EL (cell line): ENCODE results near the gene VEGFD.

Experiments used
- DNase-seq: peaks from one replicate; pipeline ENCODE4 v3.0.0-alpha.2; 2016

The VEGFD gene, protein sequence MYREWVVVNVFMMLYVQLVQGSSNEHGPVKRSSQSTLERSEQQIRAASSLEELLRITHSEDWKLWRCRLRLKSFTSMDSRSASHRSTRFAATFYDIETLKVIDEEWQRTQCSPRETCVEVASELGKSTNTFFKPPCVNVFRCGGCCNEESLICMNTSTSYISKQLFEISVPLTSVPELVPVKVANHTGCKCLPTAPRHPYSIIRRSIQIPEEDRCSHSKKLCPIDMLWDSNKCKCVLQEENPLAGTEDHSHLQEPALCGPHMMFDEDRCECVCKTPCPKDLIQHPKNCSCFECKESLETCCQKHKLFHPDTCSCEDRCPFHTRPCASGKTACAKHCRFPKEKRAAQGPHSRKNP

DNA sequence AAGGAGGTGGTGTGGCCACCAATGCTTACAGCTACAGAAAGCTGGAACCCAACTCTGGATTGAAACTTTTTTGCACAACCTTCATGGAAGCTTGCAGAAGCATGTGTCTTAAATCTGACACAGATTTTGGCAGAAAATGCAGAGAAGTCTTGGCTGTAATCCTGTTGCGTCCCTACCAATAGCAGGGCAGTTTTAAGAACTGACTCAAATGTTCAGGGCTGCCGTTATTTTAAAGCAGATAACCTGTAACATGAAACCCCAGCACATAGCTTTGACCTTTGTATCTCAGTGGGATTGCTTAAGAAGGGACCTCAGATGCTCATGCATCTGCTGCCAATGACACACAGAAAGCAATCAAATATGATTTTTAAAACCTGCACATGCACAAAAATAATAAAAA lies at the start of gene VEGFD:
Gene VEGFD, minus strand, starts transcription at position 110 of the 400 bp plus-strand sequence. CDS start 467 bp downstream, outside the sequence.
- no peak for DNase-seq

DNA sequence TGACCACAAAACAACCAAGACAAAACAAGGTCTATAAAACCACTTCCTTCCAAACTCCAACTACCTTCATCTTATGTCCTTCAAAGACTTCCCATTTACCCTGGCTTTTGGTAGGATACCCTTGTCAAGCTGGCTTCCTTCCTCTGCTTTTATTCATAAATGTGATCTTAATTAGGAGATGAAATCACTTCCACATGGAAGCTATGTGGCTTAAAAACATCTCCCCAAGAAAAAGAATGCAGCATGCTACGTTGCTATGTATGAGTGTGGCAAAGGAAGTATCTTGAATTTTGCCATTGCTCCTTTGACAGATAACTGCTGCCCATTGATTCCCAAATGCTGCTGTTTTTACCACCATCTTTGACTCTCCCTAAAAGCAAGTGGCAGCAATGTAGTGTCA lies 46.4 kb upstream of the VEGFD start:
- no peak for DNase-seq

DNA sequence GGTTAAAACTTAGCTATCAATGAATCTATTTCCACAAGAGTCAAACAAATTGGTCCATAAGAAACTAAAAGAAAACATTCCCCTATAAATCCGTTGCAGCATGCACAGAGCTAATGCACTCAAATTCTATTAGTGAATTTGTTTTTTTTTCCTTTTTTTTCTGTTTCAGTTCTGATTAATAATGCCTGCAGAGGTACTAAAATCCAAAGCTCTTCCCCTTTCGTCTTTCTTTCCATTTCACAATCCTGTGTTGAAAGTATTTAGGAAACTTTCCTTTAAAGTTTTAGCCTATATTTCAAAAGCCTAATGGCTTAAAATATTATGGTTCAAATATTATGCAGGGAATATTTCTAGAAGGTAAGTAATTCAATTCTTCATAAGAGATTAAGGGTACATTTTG lies 45.9 kb upstream of the VEGFD start:
- DNase-seq: no peak

DNA sequence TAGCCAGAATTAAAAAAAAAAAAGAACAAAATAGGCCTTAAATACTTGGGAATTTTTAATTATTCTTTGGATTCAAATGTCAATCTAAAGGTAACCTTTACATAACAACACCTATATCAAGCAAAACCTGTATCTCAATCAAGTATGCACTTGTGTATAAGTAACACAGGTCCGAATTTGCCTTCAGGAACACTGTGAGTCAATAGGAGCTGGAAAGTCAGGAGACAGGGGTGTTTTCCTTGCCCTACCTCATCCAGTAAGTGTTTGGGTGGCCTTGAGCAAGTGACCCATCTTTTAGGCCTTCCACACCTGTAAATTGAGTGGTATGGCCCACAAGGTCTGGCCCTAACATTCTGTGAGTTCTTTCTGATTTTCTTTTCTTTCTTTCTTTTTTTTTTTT lies 40.8 kb upstream of the VEGFD start:
- no peak for DNase-seq

DNA sequence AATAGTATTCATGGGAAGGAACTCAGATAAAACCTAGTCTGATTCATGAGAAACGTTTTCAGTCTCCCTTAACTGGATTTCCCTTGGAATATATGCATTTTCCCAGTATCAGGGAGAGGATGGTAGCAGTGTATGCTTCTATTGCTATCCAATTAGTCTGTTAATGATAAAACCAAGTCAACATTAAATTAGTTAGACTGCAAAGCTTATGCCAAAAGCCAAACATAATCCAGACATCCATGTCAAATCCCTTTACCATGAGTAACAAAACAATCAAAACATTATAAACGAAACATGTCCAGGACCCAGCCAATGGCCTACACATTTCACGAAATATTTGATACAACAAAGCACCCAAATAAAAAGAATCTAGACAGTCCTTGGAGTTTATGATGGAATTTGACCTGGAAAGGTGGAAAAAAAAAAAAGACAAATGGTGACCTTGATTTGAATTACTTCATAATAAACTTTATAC lies 34.5 kb upstream of the VEGFD start:
- DNase-seq: no peak

DNA sequence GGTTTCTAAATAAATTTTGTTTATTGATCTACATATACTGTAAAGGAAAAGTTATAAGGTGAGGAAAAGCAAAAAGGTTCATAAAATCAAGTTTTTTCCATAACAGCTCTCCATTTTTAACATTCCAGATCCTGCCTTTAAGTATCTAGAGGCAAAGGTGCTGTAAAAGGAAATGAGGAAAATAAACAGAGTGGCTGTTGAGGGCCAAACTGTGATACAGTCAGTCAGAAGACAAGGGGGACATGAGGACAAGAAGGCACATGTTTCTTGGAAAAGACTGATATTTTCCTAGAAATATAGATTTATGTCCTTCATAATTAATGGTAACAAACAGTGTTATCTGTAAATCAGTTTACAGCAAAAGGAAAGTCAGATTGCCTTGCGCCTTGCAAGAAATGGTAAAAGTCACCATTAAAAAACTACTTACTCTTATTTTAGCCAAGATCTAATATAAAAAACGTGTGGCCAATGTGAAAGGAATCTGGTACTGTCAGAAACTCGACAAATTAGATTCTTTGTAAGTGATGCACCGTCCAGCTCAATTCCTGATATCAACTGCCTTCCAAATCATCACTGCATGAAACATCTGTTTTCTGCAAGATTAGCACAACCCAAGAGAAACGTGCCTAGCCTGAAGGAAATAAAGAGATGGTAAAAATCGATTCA lies 34.0 kb upstream of the VEGFD start:
- DNase-seq: peak; percentile 36

DNA sequence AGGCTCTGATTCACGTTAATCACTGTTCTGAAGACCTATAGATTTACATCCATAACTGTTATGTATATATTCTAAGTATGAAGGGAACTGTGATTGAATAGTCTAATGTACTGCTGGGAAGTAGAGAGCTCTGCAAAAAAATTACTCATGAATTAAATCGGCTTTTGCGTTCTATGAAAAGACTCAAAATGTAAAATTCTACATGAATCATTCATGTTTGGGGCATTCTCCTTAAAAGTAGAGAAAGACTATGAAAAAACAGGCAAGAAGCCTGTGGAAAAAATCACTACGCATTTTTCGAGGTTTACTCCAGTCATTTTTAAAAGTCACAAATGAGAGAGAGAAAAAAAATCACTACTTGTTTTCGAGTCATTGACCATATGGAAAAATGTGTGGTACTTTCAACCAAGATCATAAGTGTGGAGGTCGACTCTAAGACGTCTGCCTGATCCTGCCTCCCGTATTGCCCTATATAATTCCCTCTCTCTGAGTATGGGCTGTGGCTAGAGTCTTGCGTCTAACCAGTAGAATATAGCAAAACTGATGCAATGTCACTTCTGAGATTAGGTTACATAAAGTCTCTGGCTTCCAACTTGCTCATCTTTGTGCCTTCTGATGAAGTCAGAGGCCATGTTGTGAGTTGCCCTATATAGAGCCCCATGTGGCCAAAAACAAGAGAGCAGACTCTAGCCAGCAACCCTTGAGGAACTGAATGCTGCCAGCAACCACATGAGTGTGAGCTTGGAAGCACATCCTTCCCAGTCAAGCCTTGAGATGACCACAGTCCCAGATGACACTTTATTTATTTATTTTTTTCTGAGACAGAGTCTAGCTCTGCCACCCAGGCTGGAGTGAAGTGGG lies 32.1 kb upstream of the VEGFD start:
- DNase-seq: no peak

DNA sequence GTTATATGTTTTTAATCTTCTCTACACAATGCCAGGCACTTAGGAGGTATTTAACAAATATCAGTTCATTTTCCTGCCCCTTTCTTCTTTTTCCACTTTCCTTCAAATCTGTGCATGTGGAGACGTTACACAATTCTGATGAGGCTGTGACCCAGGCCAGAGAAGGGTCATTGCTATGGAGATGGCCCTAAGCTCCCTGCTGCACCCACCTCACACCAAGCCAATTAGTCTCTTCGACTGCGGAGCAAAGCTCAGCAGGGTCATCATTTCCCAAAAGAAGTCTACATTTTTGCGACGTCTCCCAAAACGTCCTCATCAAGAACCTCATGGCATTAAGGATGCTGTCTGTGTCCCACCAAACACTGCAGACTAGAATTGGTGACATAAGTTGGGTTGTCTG lies 28.9 kb upstream of the VEGFD start:
- no peak for DNase-seq

DNA sequence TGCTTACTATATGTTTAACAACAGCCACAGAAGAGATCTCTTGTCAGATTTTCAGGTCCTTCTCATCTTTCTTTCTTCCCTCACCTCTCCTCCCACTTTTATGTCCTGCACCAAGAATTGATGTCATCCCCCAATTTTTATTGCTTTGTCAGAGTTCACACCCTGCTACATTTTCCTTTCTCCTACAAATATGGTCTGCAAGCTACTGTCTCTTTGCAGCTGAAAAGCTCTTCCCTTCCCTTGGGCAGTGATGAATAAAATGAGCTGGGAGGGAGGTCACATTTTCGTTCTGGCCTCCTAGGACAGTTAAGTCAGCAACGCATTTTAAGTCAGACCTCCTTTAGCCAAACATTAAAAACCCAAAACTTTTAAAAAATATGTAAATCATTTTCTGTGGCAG lies 26.7 kb upstream of the VEGFD start:
- no peak for DNase-seq

DNA sequence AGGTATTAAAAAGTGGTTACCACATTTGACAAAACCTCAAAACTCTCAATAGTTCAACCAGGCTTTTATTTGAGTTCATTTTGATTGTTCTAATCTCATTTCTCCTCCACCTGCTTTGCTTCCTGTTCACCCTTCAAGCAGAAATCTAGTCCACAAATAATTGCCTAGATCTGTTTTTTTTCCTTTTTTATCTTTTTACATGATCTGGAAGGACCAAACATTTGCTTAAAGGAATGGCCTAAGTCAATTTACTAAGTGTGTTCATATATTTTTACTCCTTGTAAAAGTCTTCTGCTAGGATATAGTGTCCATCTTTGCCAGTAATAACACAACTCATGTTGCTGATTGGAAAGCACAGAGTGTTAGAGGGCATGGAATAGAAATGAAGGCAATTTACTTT lies 26.2 kb upstream of the VEGFD start:
- DNase-seq: no peak

DNA sequence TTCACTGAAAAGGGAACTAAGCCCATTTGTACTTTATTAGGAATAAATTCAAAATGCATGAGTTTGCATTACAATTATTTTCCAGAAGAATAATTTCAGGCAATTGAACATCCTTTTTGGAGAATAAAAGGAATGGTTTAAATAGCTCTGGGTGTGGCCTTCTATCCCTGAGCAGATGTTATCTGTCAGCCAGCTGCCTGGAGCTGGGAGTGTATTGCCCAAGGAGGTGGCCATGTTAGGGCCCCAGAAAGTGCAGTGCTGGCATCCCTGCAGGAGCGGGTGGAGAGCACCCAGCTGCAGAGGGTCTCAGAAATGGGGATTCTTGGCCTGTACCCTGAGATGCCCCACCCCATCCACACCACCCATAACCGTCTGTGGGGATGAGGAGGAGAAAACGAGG lies 21.6 kb upstream of the VEGFD start:
- DNase-seq: no peak

DNA sequence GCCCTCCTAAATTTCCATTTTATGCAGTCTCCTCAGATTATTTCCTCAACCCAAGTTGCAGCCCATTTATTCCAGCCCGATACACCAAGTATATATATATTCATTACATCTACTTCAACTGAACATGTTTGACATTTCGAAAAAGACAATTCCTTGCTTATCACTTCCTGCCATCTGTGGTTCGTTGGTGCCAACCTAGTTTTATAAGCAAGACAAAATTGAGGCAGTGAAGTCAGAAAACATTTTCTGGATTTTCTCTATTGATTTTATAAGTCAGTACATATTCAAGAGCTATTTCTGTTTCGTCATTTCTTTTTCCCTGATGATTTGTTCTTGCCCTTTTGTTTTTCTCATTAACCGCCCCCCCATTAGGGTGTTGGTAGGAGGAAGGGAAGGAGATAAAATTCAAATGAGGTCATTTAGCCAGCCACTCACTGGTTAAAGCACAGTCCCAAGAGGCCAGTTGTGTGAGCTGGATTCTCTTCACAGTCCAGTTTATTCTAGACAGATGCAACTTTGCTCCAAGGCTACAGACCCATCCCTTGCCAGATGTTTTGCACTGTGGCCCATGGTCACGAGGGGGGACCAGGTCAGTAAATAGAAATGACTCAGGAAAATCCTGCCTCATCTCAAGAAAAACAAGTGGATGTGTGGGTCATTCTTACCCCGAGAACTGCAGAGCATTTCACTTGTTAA lies 20.3 kb upstream of the VEGFD start:
- no peak for DNase-seq

DNA sequence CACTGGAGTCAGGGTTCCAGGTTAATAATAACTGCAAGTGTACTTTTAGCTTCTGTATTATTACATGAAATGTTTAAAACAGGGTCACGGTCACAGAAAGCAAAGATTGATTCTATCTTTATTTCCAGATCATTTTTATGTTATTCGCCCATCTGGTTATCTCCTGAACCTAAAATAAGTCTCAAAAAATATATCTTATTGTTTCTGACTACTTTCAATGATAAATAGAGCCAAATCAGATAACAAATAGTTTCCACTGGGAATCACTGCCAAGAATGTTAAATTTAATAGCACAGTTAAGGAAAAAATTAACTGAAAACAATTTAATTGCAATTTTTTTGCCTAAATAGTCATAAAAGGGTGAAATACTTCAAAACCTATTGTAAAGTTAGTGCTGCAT lies 17.2 kb upstream of the VEGFD start:
- DNase-seq: no peak

DNA sequence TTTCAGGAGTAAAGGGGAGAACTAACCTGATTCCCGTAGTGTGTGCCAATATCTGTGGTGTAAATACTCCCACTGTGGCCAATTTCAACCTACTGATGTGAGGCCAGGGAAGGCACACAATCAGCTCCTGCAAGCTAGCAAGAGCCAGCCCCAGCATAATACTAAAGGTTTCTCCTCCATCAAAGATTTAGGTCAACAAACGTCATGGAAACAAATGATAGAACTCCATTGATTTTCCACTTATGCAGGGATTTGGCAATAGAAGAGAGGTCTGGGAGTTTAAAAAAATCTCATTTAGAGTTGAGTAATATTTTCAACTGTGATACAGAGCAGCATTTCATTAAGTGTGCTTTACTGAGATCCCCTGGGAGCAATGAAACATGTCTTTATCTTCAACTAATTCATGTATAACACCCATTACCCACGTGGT lies 15.8 kb upstream of the VEGFD start:
- DNase-seq: no peak

DNA sequence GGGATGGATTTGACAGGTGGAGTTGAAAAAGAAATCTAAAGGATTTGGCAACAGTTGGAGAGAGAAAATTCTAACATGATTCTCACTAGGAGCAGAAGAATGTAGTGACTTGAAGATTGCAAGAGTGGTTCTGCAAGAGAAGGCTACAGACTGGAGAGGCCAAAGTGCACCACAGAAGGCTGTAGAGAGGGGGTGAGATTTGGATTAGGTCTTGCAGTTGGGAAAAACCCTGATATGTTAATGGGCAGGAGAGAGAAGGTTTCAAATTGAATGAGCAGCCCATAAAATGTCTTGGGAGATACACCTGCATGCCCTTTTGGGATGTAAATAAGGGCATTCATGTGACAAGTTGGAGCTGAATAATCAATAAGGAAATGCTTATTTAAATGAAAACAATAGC lies 14.7 kb upstream of the VEGFD start:
- no peak for DNase-seq

DNA sequence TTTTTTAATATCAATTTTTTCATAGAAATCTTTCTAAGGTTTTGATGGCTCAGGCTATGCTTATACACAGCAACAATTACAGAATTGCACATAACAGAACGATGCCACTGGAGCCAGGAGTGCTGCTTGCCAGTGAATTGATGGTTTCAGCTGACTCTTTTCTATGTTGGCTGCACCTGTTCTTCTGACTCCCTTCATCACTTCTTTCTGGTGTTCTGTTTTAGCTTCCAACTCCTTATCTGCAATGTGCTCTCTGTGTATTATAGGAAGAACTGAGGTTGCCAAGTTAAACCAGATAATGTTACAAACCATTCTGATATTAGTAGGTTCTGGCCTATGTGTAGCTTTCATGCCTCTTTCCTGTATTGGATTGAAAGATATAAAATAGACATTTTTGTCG lies 11.6 kb upstream of the VEGFD start:
- no peak for DNase-seq

DNA sequence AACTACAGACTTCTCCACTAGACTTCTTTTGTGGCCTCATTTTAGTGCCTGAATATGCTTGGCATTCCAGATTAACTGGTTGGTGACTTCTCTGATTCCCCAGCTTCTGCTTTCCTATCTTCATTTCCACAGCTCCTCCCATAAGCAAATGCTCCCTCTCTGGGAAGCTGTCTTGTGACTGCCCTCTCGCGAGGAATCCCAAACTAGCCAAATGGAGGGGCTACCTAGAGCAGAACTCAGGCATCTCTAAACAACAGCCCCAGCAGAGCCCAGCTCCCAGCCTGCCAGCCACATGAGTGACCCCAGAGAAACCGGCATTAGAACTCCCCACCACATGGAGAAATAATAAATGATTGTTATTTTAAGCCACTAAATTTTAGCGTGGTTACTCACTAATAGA lies 7.6 kb upstream of the VEGFD start:
- DNase-seq: no peak

DNA sequence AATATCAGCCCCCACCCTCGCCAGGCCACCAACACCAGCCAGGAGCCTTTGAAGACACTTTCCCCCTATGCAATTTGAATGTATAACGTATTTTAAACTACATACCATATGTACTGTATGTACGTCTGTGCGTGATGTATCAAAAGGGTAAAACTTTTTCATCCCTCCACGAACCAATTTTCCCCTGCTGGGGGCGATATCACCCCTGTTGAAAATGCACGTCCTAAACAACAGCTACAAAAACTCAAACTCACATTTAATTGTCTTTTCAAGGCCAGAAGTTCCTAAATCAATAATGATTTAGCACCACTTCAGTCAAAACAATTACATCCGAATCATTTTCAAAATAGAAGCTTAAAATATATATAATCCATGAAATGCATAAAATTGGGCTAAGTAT lies 1.4 kb downstream of the VEGFD start:
- no peak for DNase-seq

DNA sequence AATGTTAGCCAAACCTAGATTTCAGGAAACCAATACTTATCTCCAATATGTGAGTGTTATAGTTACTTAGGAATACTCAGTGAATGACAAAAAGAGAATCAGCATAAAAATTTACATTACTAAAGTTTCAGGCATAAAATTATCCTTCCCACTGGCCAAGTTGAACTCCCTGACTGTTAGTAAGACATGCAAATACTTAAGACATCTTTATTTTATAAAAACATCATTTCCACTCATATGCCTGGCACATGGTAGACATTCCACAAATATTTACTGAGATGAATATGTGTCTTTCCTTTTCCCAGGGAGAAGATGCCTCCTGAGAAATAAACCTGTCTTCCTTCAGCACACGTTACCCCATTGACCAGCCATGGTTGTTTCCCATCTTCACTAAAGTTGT lies 7.3 kb downstream of the VEGFD start:
- DNase-seq: peak; percentile 9

DNA sequence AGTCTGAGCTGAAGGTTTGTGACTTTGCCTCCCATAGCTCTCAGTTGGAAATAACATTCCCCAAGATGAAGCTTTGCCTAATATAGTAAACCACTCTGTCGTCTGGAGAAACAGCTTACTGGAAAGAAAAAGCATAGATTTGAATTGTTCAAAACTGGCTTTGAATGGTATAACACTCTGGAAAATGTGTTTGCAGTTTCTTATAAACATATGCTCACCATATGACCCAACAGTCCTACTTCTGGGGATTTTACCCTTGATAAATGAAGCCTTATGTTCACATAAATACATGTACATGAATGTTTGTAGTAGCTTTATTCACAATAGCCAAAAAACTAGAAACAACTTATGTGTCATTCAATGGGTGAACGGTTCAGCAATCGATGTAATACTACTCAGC lies 10.2 kb downstream of the VEGFD start:
- no peak for DNase-seq

DNA sequence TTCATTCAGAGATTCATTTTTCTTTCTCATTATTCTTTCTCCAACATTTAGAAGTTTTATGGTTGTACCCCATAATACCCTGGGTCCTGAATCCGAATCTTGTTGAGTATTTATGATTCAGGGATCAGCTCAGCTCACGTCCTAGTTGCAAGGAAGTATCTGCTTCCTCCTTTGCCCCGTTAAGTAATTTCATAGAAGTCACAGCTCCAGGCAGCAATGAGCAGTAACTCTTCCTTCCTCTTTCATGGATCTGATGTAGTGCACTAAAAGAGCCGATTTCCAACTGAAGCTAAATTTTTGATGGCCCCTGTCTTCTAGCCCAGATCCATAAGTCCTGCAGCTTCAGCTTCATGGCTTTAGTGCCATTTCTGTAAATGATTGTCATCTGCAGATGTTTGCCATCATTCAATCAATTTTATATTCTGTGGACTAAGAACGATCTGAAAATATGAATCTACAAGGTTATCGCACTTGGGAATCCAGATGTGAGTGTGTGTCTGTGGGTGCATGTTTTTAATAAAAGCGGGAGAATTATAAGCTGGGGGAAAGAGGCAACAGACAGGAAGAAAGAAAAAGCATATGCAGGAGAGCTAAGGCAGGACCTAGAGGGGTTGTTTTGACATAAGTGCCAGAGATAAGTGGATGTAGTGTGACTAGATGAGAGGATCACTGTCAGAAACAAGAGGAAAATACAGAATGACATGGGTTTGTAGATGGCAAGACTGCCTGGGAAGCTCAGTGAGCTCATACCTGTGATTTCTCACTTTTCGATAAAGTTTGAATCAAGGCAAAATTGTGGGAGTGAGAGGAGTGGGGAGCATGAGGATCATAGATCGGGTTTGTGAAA lies 17.5 kb downstream of the VEGFD start:
- no peak for DNase-seq

DNA sequence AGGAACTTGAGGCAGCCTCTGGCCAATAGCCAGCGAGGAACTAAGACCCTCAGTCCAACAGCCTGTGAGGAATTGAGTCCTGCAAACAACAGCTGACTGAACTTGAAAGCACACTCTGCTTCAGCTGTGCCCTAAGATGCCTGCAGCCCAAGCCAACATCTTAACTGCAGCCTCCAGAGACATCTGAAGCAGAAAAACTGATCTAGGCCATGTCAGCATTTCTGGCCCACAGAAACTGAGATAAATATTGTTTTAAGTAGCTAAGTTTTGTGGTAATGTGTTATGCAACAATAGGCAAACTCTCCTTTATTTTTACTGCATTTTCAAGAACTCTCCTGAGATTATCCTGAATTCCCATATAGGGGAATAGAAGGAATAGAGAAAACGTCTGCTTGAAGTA lies 24.5 kb downstream of the VEGFD start:
- DNase-seq: no peak
